Hepatocyte (in vitro differentiated cells): ENCODE data around the gene NDST1. TPM values are rescaled to one million over a fixed set of nuclear protein-coding genes. Genes with fewer than 3 reads are reported as not detected.

Experiments
- DNase-seq: peaks from one replicate; pipeline ENCODE4 v3.0.0-alpha.2; 2016; ENCODE audit warnings: low spot score
- H2AFZ ChIP-seq: fragments of 200-600 bp; sonication (generic); 2 replicates; pipeline ENCODE4 v1.6.0; 2016; ENCODE audit warnings: antibody characterized with exemption, mild to moderate bottlenecking
- H3K27ac ChIP-seq: fragments of 200-600 bp; sonication (generic); 2 replicates; pipeline ENCODE4 v1.5.1; 2016; ENCODE audit warnings: mild to moderate bottlenecking
- H3K27me3 ChIP-seq: fragments of 200-600 bp; sonication (generic); 2 replicates; pipeline ENCODE4 v1.6.1; 2016
- H3K36me3 ChIP-seq: fragments of 200-600 bp; sonication (generic); replicated peaks from 2 replicates; pipeline ENCODE4 v1.5.1; 2016; ENCODE audit warnings: low read depth; ENCODE audit not compliant: insufficient read depth
- H3K4me1 ChIP-seq: fragments of 200-600 bp; sonication (generic); 2 replicates; pipeline ENCODE4 v1.5.1; 2016; ENCODE audit warnings: mild to moderate bottlenecking, moderate library complexity; ENCODE audit not compliant: insufficient read depth
- H3K4me2 ChIP-seq: fragments of 200-600 bp; sonication (generic); 2 replicates; pipeline ENCODE4 v1.6.0; 2016
- H3K4me3 ChIP-seq: fragments of 200-600 bp; sonication (generic); 2 replicates; pipeline ENCODE4 v1.5.1; 2016; ENCODE audit warnings: mild to moderate bottlenecking
- H3K79me2 ChIP-seq: fragments of 200-600 bp; sonication (generic); 2 replicates; pipeline ENCODE4 v1.6.0; 2017; ENCODE audit warnings: mild to moderate bottlenecking
- H3K9me2 ChIP-seq: fragments of 200-600 bp; sonication (generic); replicated peaks from 2 replicates; pipeline ENCODE4 v1.6.0; 2017; ENCODE audit warnings: mild to moderate bottlenecking; ENCODE audit not compliant: insufficient read depth
- H3K9me3 ChIP-seq: fragments of 200-600 bp; sonication (generic); 2 replicates; pipeline ENCODE4 v1.5.1; 2016; ENCODE audit warnings: low read depth, mild to moderate bottlenecking
- H4K20me1 ChIP-seq: fragments of 200-600 bp; sonication (generic); 2 replicates; pipeline ENCODE4 v1.6.0; 2016; ENCODE audit warnings: mild to moderate bottlenecking; ENCODE audit not compliant: insufficient read depth, poor library complexity, severe bottlenecking
- CTCF ChIP-seq: fragments of 200-600 bp; sonication (generic); IDR thresholded peaks from 2 replicates; pipeline ENCODE4 v1.5.1; 2016; ENCODE audit warnings: antibody characterized with exemption, mild to moderate bottlenecking; ENCODE audit not compliant: poor library complexity
- EZH2 ChIP-seq: fragments of 200-600 bp; sonication (generic); IDR thresholded peaks from 2 replicates; pipeline ENCODE4 v1.6.1; 2016; ENCODE audit warnings: antibody characterized with exemption, mild to moderate bottlenecking, borderline replicate concordance
- EZH2phosphoT487 ChIP-seq: fragments of 200-600 bp; sonication (generic); IDR thresholded peaks from one replicate; pipeline ENCODE4 v1.6.1; 2018; ENCODE audit warnings: antibody characterized with exemption, mild to moderate bottlenecking, low read depth, moderate library complexity; ENCODE audit not compliant: unreplicated experiment, severe bottlenecking
- WGBS: methylation state at CpG from one replicate; pipeline ENCODE4 v1.1.6; 2016; ENCODE audit warnings: low lambda C conversion rate; ENCODE audit errors: missing lambda C conversion rate; 5-methylcytosine and 5-hydroxymethylcytosine counted together
- polyA plus RNA-seq: library from polyadenylated mRNA; unstranded; fragments of >200 nt; fragmentation: Nextera tagmentation; extraction: Ambion mirVana; gene quantifications from 2 replicates; pipeline ENCODE4 v1.2.1, GENCODE V29; 2016
- total RNA-seq: library from RNA; depleted of rRNA; stranded (reverse); fragments of >200 nt; gene quantifications from 2 replicates; pipeline ENCODE4 v1.2.3, GENCODE V29; 2014

The NDST1 gene
- total and polyA plus RNA-seq, 2 experiments from 2014 or later, result 42.5 to 85.1 TPM

GRCh38 chr5:150525163-150525562, 17.2 kb downstream of the NDST1 start:
- Histone ChIP-seq H3K27me3 (no peaks in the 10 kb centered on the region), H3K9me3 (no peaks in the 10 kb centered on the region), H3K4me1 (peaks cover 32% of the 10 kb centered on the region), H2AFZ (no peak overlapping the region), H3K4me2 (no peak overlapping the region), H3K9me2 (no peaks in the 10 kb centered on the region), H3K4me3 (no peak overlapping the region), H3K36me3 (no peaks in the 10 kb centered on the region), H3K79me2 (peaks cover 88% of the 10 kb centered on the region), H3K27ac (no peak overlapping the region), H4K20me1 (peaks cover 44% of the 10 kb centered on the region)
- TF ChIP-seq CTCF, result no peak
- TF ChIP-seq EZH2phosphoT487, result no peak
- no peak for TF ChIP-seq EZH2
- DNase-seq, result no peak
- 81% methylated on average over 8 of the region's 8 CpGs for WGBS

- Histone ChIP-seq H3K9me2 (no peaks in the 10 kb centered on the region), H3K27ac (no peak overlapping the region), H4K20me1 (peaks cover 42% of the 10 kb centered on the region)
Measured at GRCh38 chr5:150525781-150526180, 17.9 kb downstream of the NDST1 start.

GRCh38 chr5:150527038-150527437, 19.1 kb downstream of the NDST1 start:
- no peak overlapping the region for H3K27ac ChIP-seq
- peaks cover 83% of the 10 kb centered on the region for H3K79me2 ChIP-seq
- H4K20me1 ChIP-seq, result peaks cover 42% of the 10 kb centered on the region
- no peak overlapping the region for H3K4me2 ChIP-seq
- no peaks in the 10 kb centered on the region for H3K36me3 ChIP-seq
- no peaks in the 10 kb centered on the region for H3K9me3 ChIP-seq
- no peak for TF ChIP-seq CTCF
- TF ChIP-seq EZH2phosphoT487, result no peak
- no peak overlapping the region for H2AFZ ChIP-seq
- H3K4me3 ChIP-seq, result no peak overlapping the region
- no peak for DNase-seq
- no peaks in the 10 kb centered on the region for H3K9me2 ChIP-seq
- H3K4me1 ChIP-seq, result peaks cover 27% of the 10 kb centered on the region
- WGBS, result 94% methylated on average over 8 of the region's 8 CpGs
- H3K27me3 ChIP-seq, result no peaks in the 10 kb centered on the region

More at GRCh38 chr5:150525781-150526180, 17.9 kb downstream of the NDST1 start:
- no peak overlapping the region for H3K4me3 ChIP-seq
- no peaks in the 10 kb centered on the region for H3K9me3 ChIP-seq
- H3K27me3 ChIP-seq, result no peaks in the 10 kb centered on the region
- TF ChIP-seq EZH2, result no peak
- no peak for TF ChIP-seq EZH2phosphoT487
- no peaks in the 10 kb centered on the region for H3K36me3 ChIP-seq
- no peak overlapping the region for H2AFZ ChIP-seq
- H3K4me1 ChIP-seq, result peaks cover 32% of the 10 kb centered on the region
- H3K79me2 ChIP-seq, result peaks cover 86% of the 10 kb centered on the region
- no peak overlapping the region for H3K4me2 ChIP-seq
- DNase-seq, result no peak

GRCh38 chr5:150527808-150528207, 19.9 kb downstream of the NDST1 start:
- Histone ChIP-seq H3K27me3 (no peaks in the 10 kb centered on the region), H2AFZ (no peak overlapping the region), H3K27ac (no peak overlapping the region), H4K20me1 (peaks cover 42% of the 10 kb centered on the region), H3K9me3 (no peaks in the 10 kb centered on the region), H3K4me1 (peaks cover 23% of the 10 kb centered on the region), H3K79me2 (peaks cover 87% of the 10 kb centered on the region), H3K4me2 (no peak overlapping the region), H3K4me3 (no peak overlapping the region), H3K36me3 (no peaks in the 10 kb centered on the region), H3K9me2 (no peaks in the 10 kb centered on the region)
- 96% methylated on average over 24 of the region's 24 CpGs for WGBS
- TF ChIP-seq EZH2 (no peak), CTCF (no peak), EZH2phosphoT487 (no peak)
- DNase-seq, result no peak
